Measurements from ENCODE around the gene CNTN1. TPM values are rescaled to one million over a fixed set of nuclear protein-coding genes. Genes with fewer than 3 reads are reported as not detected.

Gene CNTN1
- total and polyA plus RNA-seq, 2 of the 8 experiments (the other 6 are each of a cell fraction or from before 2014, with no cell fraction given), result 7.2 to 21.8 TPM

GRCh38 chr12:40947797-40948196 is 255.6 kb downstream of the CNTN1 start:
- Histone ChIP-seq H3K9me3 (ENCODE audit: insufficient read depth in 2 of 2, low read depth in 1 of 2, low read length in 1 of 2) (no peaks in the 10 kb centered on the region), H2BK5ac (ENCODE audit: low read depth, low read length) (no peak overlapping the region), H3K18ac (ENCODE audit: extremely low read depth, low read length) (no peak overlapping the region), H2BK15ac (ENCODE audit: low read length) (no peak overlapping the region), H4K8ac (ENCODE audit: extremely low read depth, insufficient read depth, low read length) (no peak overlapping the region), H3K56ac (replicated peaks; ENCODE audit: insufficient read length, low read depth, low read length) (no peak overlapping the region), H3K79me2 (ENCODE audit: control insufficient read depth in 1 of 2, insufficient read depth in 2 of 2, low read length in 2 of 2) (no peaks in the 10 kb centered on the region), H3K23ac (ENCODE audit: insufficient read length) (no peak overlapping the region), H2BK12ac (ENCODE audit: low read depth, low read length) (no peak overlapping the region), H3K23me2 (ENCODE audit: low read depth, low read length) (no peaks in the 10 kb centered on the region), H3K4me3 (ENCODE audit: extremely low read depth in 1 of 4, insufficient read depth in 2 of 4, low read depth in 3 of 4, low read length in 4 of 4) (no peak overlapping the region), H2AK5ac (ENCODE audit: low read depth, low read length) (no peak overlapping the region), H4K91ac (replicated peaks; ENCODE audit: insufficient read length, low read length) (no peak overlapping the region), H2AFZ (ENCODE audit: low read length) (no peak overlapping the region), H3K27me3 (replicated peaks in 1 of 4; ENCODE audit: control insufficient read depth in 3 of 4, extremely low read depth in 1 of 4, insufficient read depth in 3 of 4, low read length in 3 of 4) (no peaks in the 10 kb centered on the region), H4K5ac (ENCODE audit: insufficient read length, low read depth, low read length) (no peak overlapping the region), H2BK120ac (replicated peaks; ENCODE audit: low read depth, low read length) (no peak overlapping the region), H3K79me1 (ENCODE audit: low read depth, low read length) (no peaks in the 10 kb centered on the region), H3K14ac (ENCODE audit: insufficient read length) (no peak overlapping the region), H3K4me1 (replicated peaks in 1 of 4; ENCODE audit: control insufficient read depth in 3 of 4, insufficient read depth in 4 of 4, low read length in 3 of 4) (no peaks in the 10 kb centered on the region), H4K20me1 (replicated peaks in 1 of 2; ENCODE audit: control insufficient read depth in 1 of 2, insufficient read depth in 2 of 2, low read length in 2 of 2) (no peaks in the 10 kb centered on the region), H2BK20ac (ENCODE audit: low read length) (no peak overlapping the region), H3K36me3 (ENCODE audit: control insufficient read depth in 2 of 4, insufficient read depth in 4 of 4, low read length in 3 of 4) (no peaks in the 10 kb centered on the region), H3K9ac (replicated peaks in 1 of 4; ENCODE audit: extremely low read depth in 1 of 4, low read depth in 3 of 4, low read length in 3 of 4) (no peak overlapping the region), H3K27ac (ENCODE audit: low read depth, low read length) (no peak overlapping the region), H3K4ac (replicated peaks; ENCODE audit: insufficient read length, low read depth, low read length) (no peak overlapping the region), H3K4me2 (ENCODE audit: insufficient read depth in 1 of 2, low read depth in 2 of 2, low read length in 2 of 2) (no peak overlapping the region)
- CTCF ChIA-PET (ENCODE audit: partially characterized antibody), result interaction anchor here (0.8 kb wide), 1 partner anchor 23 kb away, joined by 3 read pairs; no protein-coding TSS in a partner anchor
- no peak for DNase-seq (ENCODE audit: low read depth in 1 of 2, low spot score in 2 of 2)
- 79% methylated on average over 2 of the region's 2 CpGs; no CpG with 5 or more reads in 1 of the 2 experiments for WGBS, 2 experiments (ENCODE audit: extremely low coverage in 1 of 2, insufficient coverage in 1 of 2, insufficient read length in 1 of 2, insufficient replicate concordance in 2 of 2, low coverage in 1 of 2, low lambda C conversion rate in 2 of 2, missing lambda C conversion rate in 1 of 2)
- no peak for FAIRE-seq
- POLR2A ChIA-PET (ENCODE audit: partially characterized antibody), result no interaction called here
- TF ChIP-seq BCL11A (IDR thresholded peaks at IDR 0.05; ENCODE audit: low read depth in 2 of 2, low read length in 2 of 2), result no peak
- TF ChIP-seq TEAD4 (IDR thresholded peaks at IDR 0.05; ENCODE audit: low read depth, low read length), result no peak
- no peak for TF ChIP-seq YY1 (IDR thresholded peaks at IDR 0.05; ENCODE audit: low read depth, low read length)

Measured in H1 (cell line).